Measurements from ENCODE around the gene PPID. TPM values are rescaled to one million over a fixed set of nuclear protein-coding genes. Genes with fewer than 3 reads are reported as not detected.

The PPID gene
- total RNA-seq, 1 experiment from 2014 or later, result 53.5 TPM

- H4K8ac ChIP-seq (replicated peaks; ENCODE audit: insufficient read length, low read depth, low read length), result no peak overlapping the region
- no CpG with 5 or more reads among the region's 7 CpGs for WGBS (ENCODE audit: extremely low coverage, insufficient read length, low lambda C conversion rate)
- no peak overlapping the region for H3K23ac ChIP-seq (ENCODE audit: insufficient read length, low read depth, low read length)
- no peak overlapping the region for H4K5ac ChIP-seq (ENCODE audit: insufficient read length, low read depth, low read length)
- no peak overlapping the region for H2AK5ac ChIP-seq (ENCODE audit: insufficient read length, low read length)
- H3K79me2 ChIP-seq (ENCODE audit: insufficient read depth, low read length), result peaks cover 5% of the 10 kb centered on the region; the same call in 1 of the 2 replicates
- H3K4me1 ChIP-seq (ENCODE audit: insufficient read depth, low read length), result no peaks in the 10 kb centered on the region
- TF ChIP-seq CTCF (conservative IDR thresholded peaks at IDR 0.05), result no peak
- H2BK20ac ChIP-seq (ENCODE audit: low read depth, low read length, poor library complexity, severe bottlenecking), result no peak overlapping the region
- Mint-ChIP-seq H3K4me3 (no peak overlapping the region), H3K4me1 (peaks cover 11 to 15% of the 10 kb centered on the region in 2 experiments), H3K36me3 (ENCODE audit: insufficient read depth in 1 of 3, low read depth in 3 of 3) (peaks cover 20 to 34% (median 26%) of the 10 kb centered on the region in 3 experiments), H3K27me3 (ENCODE audit: low read depth) (no peaks in the 10 kb centered on the region; the same call in 1 of the 2 replicates), H3K9me3 (peaks cover 0 to 3% of the 10 kb centered on the region in 2 experiments; a peak in 1 of 5 replicates), H3K27ac (no peak overlapping the region)
- H2BK15ac ChIP-seq (ENCODE audit: low read depth, low read length), result no peak overlapping the region
- no peak overlapping the region for H3K18ac ChIP-seq (ENCODE audit: insufficient read length, low read depth, low read length)
- no peak overlapping the region for H3T11ph ChIP-seq (ENCODE audit: low read length)
- H3K4me2 ChIP-seq (ENCODE audit: insufficient read depth, insufficient read length, low read length), result no peak overlapping the region
- H2BK120ac ChIP-seq (ENCODE audit: low read depth, low read length, poor library complexity, severe bottlenecking), result no peak overlapping the region
- no peaks in the 10 kb centered on the region for H3K27me3 ChIP-seq (ENCODE audit: insufficient read depth, low read length)
- H3K79me1 ChIP-seq (ENCODE audit: insufficient read depth, low read depth, low read length, poor library complexity, severe bottlenecking), result peaks cover 3% of the 10 kb centered on the region
- no peak overlapping the region for H4K91ac ChIP-seq (ENCODE audit: insufficient read length, low read depth, low read length)
- no peak overlapping the region for H3K14ac ChIP-seq (ENCODE audit: insufficient read depth, low read length)
- H3K23me2 ChIP-seq (ENCODE audit: insufficient read length, low read depth, low read length, poor library complexity, severe bottlenecking), result peaks cover 13% of the 10 kb centered on the region
- DNase-seq, result no peak
- no peaks in the 10 kb centered on the region for H3K9me3 ChIP-seq (ENCODE audit: control insufficient read depth, low read depth, low read length)
- H3K56ac ChIP-seq (ENCODE audit: insufficient read length, low read depth, low read length), result no peak overlapping the region
- H2BK5ac ChIP-seq (ENCODE audit: insufficient read length, low read length), result no peak overlapping the region
- no peak overlapping the region for H3K4ac ChIP-seq (ENCODE audit: low read depth, low read length)
- H2AFZ ChIP-seq (ENCODE audit: low read length), result no peak overlapping the region
- H4K20me1 ChIP-seq (ENCODE audit: control insufficient read depth, insufficient read depth, insufficient read length), result no peaks in the 10 kb centered on the region
- H2BK12ac ChIP-seq (ENCODE audit: insufficient read length, low read depth, low read length), result no peak overlapping the region
- no peak overlapping the region for H3K27ac ChIP-seq (ENCODE audit: insufficient read length, low read depth, low read length)
- H3K9ac ChIP-seq (ENCODE audit: extremely low read depth, insufficient read length, low read length), result no peak overlapping the region
Measured at GRCh38 chr4:158669310-158669709, 53.9 kb downstream of the PPID start.
